Loucy (cell line): ENCODE measurements around the gene FGD5.

Experiments used
- CTCF ChIP-seq: fragments of 200-600 bp; sonication (generic); conservative IDR thresholded peaks from 2 replicates; pipeline ENCODE4 v1.5.1; 2014; ENCODE audit warnings: mild to moderate bottlenecking, antibody characterized with exemption, low read length
- EZH2phosphoT487 ChIP-seq: fragments of 200-600 bp; IDR thresholded peaks from 2 replicates; pipeline ENCODE4 v1.6.1; 2018; ENCODE audit warnings: antibody characterized with exemption, mild to moderate bottlenecking, moderate library complexity, borderline replicate concordance

- TF ChIP-seq CTCF (no peak), EZH2phosphoT487 (no peak)
These were observed 45.5 kb upstream of the FGD5 start for GRCh38 chr3:14773281-14773680.
